HG02938 (cell line): ENCODE data around the gene BET1.
"Not testable (repeated sequence)": the region's sequence is repeated elsewhere in the genome, so short reads cannot be mapped to it uniquely, and the experiment has no call there.

ENCODE experiments used
- ATAC-seq: cut with Tn5 transposase; IDR thresholded peaks from one replicate; pipeline ENCODE4 v1.9.1; 2021; ENCODE audit warnings: mild to moderate bottlenecking, moderate library complexity; ENCODE audit not compliant: unreplicated experiment

BET1 gene

DNA sequence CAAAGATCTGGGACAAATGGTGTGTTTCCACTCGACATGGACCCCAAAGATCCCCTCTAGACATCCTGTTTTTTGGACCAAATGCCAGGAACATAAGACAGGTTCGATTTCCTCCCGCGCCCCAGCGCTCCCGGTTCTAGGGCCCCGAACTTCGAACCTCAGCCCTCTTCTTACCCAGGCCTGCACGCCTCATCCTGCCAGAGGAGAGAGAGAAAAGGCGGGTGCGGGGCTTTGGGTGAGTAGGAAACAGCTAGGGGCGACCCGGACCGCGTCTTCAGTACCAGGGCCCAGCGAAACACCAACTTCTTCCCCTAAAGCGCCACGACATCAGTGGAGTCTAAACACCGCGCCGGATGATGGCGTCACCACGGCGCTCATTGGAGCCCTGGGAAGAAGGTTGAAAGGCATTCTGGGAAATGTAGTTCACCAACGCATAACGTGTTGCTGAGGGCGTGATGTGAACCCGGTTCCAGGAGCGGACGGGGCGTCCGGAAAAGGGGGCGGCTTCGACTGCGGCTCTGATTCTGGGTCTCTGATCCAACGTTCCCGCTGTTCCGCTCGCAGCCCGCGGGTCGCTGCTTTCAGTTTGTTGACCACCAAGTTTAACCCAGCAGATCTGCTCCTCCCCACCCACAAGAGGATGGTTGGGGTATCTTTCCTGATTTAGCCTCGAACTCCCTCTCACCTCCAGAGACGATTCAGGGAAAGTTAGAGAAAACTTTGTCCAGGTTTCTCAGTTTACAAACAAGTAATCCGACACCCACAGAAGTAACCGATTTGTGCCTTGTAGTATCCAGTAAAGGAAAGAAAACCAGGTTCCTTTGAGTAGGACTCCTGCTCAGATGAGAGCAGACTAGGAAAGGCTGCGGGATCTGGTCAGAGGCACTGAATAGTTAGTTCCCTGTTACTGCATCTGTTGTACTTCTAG lies at the start of gene BET1:
TSS of gene BET1 (minus strand) at position 332 of the 928 bp plus-strand sequence. CDS start at position 193, 139 bp downstream.
- ATAC-seq, result peak; percentile 97

DNA sequence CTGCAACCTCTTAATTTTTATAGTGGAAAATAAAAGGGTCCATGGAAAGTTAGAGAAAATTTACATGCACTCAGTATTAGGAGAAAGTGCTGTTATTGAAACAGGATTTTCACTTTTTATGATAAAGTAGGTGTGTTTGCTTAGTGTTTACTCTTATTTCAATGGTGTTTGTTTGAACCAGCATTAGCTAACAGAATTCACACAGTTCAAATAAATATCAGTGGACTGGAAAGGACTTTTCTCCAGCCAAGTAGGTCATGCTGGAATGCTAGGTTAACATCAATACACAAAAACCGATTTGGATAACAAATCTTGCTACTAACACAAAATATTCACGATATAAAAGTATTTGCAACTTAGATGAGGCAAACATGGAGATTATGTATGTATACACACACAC lies 49.4 kb upstream of the BET1 start:
- ATAC-seq, result no peak

GRCh38 chr7:94052398-94053180 lies 48.4 kb upstream of the BET1 start:
- ATAC-seq, result no peak

DNA sequence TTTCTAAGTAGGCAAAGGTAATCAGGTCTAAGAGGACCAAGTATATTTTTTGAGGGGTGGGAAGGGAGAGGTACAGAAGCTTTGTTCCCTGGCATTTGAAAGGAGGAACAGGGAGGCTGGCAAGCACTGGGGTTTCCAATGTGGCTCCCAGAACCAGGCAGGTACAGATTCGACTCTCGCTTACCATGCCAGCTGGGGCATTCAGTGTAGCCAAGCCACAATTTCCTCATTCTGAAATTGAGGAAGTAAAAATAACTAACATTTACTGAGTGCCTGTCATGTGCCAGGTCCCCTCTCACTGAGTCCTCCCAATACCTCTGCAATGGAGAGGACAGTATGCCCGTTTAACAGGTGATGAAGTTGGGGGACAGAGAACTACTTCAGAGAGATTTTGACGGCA lies 45.9 kb upstream of the BET1 start:
- peak; percentile 70 for ATAC-seq

GRCh38 chr7:94049615-94050014 lies 45.5 kb upstream of the BET1 start:
- no peak for ATAC-seq

- no peak for ATAC-seq
Measured at GRCh38 chr7:94048755-94049154, 44.6 kb upstream of the BET1 start.

DNA sequence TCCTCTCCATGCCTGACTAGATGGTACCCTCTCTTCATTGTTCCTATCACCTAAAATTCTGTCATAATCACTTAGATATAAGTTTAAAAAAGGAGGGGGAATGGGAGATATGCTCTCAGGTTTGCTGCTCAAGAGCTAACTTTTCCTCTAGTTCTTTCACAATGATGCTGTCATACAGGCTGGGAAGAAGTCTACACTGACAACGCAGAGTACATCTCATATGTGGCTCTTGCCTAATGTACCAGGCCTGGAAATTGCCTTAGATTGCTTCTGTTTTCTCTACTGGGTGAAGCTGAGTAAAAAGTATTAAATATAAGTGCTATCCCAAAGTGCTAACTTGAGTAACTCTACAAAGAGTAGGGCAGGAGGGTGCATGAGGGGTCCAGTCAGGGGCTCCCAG lies 43.8 kb upstream of the BET1 start:
- no peak for ATAC-seq

GRCh38 chr7:94045581-94045980 lies 41.4 kb upstream of the BET1 start:
- no peak for ATAC-seq

DNA sequence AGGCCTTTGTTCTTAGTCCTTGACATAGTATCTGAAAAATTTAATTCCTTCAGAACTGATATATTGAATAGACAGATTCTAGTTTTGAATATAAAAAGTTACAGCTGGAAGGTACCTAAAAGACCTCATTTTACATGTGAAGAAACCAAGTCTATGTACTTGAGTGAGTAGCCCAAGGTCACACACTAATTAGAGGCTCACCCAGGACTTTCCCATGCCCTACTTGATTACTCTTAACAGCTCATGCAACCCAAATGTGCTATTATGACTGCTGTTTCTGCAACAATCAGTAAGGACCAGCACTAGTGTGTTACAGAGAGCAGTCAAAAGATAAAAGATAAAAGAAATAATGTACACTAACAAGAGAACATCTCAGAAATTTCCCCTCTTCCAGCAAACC lies 40.7 kb upstream of the BET1 start:
- no peak for ATAC-seq

- no peak for ATAC-seq
Measured at GRCh38 chr7:94043299-94043698, 39.1 kb upstream of the BET1 start.

DNA sequence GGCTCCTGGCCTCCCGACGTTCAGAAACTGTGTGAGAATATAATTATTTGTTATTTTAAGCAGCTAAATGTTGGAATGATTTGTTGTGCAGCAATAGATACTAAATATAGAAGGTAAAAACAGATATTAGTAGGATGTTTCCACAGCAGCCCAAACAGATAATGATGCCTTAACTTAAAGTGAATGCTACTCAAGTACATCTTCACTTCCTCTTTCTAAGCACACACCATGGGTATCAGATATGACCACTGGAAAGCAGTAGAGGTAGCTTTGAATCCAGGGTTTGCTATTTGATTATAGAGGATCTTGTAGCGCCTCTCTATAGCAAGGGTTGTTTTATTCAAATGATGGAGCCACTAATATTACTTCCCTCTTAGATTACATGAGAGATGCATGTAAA lies 38.2 kb upstream of the BET1 start:
- ATAC-seq, result peak; percentile 95

DNA sequence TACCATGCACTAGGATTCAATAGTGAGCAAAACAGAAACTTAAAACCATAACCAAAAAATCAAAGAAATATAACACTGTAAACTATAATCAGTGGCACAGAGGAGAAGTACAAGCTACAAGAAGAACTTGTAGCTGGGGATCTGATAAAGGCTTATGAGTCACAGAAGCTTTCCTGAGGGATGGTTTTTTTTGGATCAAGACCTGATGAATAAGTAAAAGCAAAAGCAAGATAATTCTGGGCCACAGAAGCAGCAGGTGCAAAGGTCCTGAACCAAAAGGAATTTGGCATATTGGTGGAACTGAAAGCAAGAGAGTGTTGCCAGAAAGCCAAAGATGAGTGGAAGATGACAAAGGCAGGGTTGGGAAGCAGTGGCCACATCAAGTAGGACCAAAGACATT lies 37.4 kb upstream of the BET1 start:
- no peak for ATAC-seq

DNA sequence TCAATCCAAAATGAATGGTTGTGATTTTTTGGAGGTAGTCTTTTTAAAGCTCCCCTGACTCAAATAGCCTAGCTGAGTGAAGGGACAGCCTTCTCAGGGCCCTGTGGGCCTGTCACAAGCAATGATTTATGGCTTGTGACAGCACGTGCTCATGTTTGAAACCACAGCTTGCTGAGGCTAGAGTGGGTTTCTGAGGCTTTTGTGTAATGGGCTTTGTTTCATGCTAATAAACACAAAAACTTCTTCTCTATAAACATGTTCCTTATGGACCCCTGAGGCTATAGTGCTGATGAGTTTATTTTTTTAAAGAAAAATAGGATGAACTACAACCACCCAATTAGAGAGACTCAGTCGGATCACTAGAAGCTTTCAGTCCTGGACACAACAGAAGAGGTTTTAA lies 36.1 kb upstream of the BET1 start:
- no peak for ATAC-seq

GRCh38 chr7:94039368-94040035 lies 35.3 kb upstream of the BET1 start:
- no peak for ATAC-seq

DNA sequence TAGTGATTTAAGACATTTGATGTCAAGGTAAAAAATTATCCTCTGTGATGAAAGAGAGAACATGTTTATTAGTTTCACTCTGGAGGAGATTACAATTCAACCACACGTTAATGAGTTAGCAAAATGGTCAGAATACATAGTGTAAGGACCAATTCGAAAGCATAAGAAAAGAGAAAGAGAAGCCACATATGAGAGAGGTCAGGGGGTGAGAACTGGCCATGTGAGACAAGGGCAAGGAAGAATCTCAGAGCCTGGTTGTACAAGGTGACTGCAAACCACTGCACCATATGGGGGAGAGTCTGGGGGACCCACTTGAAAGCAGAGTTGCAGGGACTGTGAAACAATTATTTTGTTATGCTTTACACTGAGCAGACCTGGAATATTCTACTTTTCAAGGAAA lies 27.7 kb upstream of the BET1 start:
- ATAC-seq, result peak; percentile 79

DNA sequence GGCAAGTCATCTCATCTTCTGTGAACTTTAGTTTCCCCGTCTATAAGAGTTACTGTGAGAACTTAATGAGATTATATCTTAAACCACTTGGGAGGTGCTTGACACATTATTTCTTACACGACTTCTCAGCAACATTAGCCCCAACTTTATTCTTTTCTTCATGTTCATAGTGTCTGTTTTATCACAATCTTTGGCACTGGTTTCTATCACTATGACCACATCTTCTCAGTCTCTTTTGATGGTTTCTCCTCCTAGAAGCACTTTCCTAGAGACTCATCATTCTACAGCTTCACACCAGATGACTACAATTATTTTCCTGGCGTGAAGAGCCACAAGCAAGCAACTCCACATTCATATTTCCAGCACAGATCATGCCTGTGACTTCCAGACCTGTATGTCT lies 26.5 kb upstream of the BET1 start:
- ATAC-seq, result no peak

- ATAC-seq, result no peak
Measured at GRCh38 chr7:94029976-94030375, 25.8 kb upstream of the BET1 start.

GRCh38 chr7:94028768-94029167 lies 24.6 kb upstream of the BET1 start:
- ATAC-seq, result no peak

DNA sequence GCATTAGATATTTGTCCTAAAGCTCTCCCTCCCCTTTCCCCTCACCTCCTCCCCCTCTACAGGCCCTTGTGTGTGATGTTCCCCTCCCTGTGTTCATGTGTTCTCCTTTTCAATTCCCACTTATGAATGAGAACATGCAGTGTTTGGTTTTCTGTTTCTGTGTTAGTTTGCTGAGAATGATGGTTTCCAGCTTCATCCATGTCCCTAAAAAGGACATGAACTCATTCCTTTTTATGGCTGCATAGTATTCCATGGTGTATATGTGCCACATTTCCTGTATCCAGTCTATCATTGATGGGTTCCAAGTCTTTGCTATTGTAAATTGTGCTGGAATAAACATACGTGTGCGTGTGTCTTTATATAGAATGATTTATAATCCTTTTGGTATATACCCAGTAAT lies 22.5 kb upstream of the BET1 start:
- not testable (repeated sequence) for ATAC-seq

DNA sequence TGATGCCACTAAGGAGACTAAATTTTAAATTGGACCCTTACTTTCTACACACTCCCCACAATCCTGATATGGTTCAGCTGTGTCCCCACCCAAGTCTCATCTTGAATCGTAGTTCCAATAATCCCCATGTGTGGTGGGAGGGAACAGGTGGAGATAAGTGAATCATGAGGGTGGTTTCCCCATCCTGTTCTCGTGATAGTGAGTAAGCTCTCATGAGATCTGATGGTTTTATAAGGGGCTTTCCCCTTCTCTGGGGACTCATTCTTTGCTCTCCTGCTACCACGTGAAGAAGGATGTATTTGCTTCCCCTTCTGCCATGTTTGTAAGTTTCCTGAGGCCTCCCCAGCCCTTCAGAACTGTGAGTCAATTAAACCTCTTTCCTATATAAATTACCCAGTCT lies 18.4 kb upstream of the BET1 start:
- no peak for ATAC-seq

DNA sequence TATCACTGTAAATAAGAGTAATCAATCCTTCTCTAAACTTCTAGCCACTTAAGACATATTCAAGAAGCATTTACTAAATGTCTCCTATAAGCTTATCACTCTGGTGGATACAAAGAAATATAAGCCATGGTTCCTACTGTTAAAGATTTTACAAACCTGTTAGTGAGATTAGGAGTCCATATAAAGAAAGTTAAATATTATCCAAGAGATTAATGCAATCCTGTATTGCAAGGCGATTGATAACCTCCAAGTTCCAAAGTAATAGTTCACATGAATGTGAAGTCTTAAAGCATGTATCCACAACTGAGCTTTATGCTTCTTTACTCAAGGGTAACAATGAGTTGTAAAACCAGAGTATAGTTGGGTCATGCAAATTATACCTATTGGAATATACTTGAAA lies 12.6 kb upstream of the BET1 start:
- ATAC-seq, result no peak
